ENCODE measurements around the gene RNF39. TPM values are rescaled to one million over a fixed set of nuclear protein-coding genes. Genes with fewer than 3 reads are reported as not detected.
A peak's percentile ranks its signal among the peaks of the same experiment; 100 is the strongest.

RNF39 gene
- total RNA-seq, 1 experiment from 2014 or later, result not detected

DNA sequence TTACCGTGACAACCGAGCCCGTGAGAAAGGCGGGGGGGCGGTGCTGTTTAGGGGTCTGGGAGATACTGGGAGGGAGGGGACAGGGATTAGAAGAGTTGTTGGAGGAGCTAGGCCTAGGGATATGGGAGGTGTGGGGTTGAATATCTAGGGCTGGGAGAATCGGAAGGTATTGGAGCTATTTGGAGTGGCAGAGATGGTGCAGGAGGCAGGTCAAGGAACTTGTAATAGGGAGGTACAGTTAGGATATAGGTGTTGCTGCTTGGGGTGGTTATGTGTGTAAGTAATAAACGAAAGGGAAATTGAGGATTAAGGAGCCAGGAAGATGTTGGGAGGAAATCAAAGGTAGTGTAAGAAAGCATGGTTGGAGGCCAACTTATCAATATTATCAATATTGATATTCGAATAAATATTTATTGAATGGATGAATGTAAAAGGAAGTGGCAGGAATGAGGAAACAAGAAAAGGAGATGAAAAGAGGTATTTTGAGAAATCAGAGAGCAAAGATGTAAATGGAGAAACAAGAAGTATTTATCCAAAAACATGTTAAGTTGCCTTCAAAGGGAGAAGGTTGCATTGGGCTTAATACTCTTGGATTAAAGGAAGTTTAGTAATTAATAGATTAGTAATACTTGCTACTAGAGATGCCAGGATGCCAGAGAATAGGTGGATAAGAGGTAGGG lies 8.0 kb downstream of the RNF39 start:
- CTCF ChIA-PET, result no interaction called here
- Histone ChIP-seq H3K9me3 (ENCODE audit: low read depth, low read length, poor library complexity, severe bottlenecking) (no peaks in the 10 kb centered on the region), H3K27ac (ENCODE audit: low read depth, low read length, poor library complexity, severe bottlenecking) (peak overlapping the region; percentile 83), H3K27me3 (replicated peaks; ENCODE audit: insufficient read depth, low read depth, low read length, poor library complexity) (peaks cover 18% of the 10 kb centered on the region), H3K4me3 (ENCODE audit: low read depth, low read length, poor library complexity, severe bottlenecking) (peak overlapping the region; percentile 73), H3K4me1 (ENCODE audit: insufficient read depth, low read length, poor library complexity, severe bottlenecking) (peaks cover 19% of the 10 kb centered on the region), H3K36me3 (ENCODE audit: insufficient read depth, low read length, poor library complexity, severe bottlenecking) (peaks cover 11% of the 10 kb centered on the region)
- intact Hi-C loops (cut with micrococcal nuclease; ENCODE audit: unreplicated experiment), result loop anchor here (5.0 kb wide), 1 partner anchor 35 kb away; no protein-coding TSS in a partner anchor
- POLR2A ChIA-PET (ENCODE audit: low non-redundant PET), result no interaction called here
- TF ChIP-seq EZH2 (IDR thresholded peaks at IDR 0.05; ENCODE audit: borderline replicate concordance, low read depth, low read length, poor library complexity, severe bottlenecking), result no peak
- TF ChIP-seq, protein P1, sequence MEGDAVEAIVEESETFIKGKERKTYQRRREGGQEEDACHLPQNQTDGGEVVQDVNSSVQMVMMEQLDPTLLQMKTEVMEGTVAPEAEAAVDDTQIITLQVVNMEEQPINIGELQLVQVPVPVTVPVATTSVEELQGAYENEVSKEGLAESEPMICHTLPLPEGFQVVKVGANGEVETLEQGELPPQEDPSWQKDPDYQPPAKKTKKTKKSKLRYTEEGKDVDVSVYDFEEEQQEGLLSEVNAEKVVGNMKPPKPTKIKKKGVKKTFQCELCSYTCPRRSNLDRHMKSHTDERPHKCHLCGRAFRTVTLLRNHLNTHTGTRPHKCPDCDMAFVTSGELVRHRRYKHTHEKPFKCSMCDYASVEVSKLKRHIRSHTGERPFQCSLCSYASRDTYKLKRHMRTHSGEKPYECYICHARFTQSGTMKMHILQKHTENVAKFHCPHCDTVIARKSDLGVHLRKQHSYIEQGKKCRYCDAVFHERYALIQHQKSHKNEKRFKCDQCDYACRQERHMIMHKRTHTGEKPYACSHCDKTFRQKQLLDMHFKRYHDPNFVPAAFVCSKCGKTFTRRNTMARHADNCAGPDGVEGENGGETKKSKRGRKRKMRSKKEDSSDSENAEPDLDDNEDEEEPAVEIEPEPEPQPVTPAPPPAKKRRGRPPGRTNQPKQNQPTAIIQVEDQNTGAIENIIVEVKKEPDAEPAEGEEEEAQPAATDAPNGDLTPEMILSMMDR (conservative IDR thresholded peaks at IDR 0.05; ENCODE audit: low read depth, low read length), result no peak
- peak; percentile 87 for DNase-seq (ENCODE audit: low spot score)
- TSS peak; percentile 24 for BruUV-seq (replicated peaks)

DNA sequence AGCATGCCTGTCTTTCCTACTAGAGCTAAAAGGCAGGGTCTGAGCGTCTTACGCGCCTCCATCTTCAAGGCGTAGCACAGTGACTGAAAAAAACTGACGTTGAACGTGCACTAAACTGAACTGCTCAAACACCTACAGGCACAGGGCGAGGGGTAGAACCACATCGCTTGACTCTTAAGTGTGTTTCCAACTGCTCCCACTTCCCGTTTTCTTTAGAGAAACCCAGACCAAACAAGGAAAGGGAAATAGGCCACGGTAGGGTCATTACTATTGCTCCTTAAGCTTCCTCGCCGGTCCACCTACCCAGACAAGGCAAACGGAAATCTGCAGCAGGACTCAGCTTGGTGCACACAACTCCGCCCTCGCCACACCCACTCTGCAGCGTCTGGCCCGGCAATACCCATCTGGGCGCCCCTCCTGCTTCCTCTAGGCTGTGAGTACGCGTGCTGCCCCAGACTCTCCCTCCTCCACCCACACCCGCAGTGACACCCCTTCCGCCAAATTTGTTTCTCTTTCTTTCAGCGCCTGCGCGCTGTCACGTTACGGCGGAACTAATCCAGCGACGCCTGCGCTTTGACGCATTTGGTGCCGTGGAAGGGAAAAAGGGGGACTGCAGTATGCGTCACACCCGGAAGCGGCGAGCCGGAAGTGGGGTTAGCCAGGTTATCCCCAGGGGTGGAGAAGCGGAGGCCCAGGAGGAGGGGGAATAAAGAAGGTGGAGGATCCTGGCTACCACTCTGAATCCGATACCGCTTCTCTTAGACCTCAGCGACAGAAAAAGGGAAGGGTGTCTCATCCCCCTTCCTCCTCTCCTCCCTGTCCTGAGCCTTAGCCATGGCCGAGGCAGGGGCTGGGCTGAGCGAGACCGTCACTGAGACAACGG lies 8.8 kb downstream of the RNF39 start, which contains the start of gene PPP1R11:
TSS of gene PPP1R11 (plus strand) at position 622 of the 883 bp plus-strand sequence. CDS start at position 835, 213 bp downstream.
- peaks cover 11% of the 10 kb centered on the region for H3K36me3 ChIP-seq (ENCODE audit: insufficient read depth, low read length, poor library complexity, severe bottlenecking)
- peak within 1 kb of the TSS; percentile 83 for H3K27ac ChIP-seq (ENCODE audit: low read depth, low read length, poor library complexity, severe bottlenecking)
- peak; percentile 100 for DNase-seq (ENCODE audit: low spot score)
- POLR2A ChIA-PET (ENCODE audit: low non-redundant PET), result no interaction called here
- CTCF ChIA-PET, result interaction anchor here (0.9 kb wide), 1 partner anchor 37 kb away, joined by 9 read pairs; no protein-coding TSS in a partner anchor
- no TSS peak for BruUV-seq (replicated peaks)
- H3K27me3 ChIP-seq (replicated peaks; ENCODE audit: insufficient read depth, low read depth, low read length, poor library complexity), result peaks cover 10% of the 10 kb centered on the region
- H3K4me3 ChIP-seq (ENCODE audit: low read depth, low read length, poor library complexity, severe bottlenecking), result peak within 1 kb of the TSS; percentile 73
- intact Hi-C loops (cut with micrococcal nuclease; ENCODE audit: unreplicated experiment), result loop anchor here (5.0 kb wide), 1 partner anchor 35 kb away; no protein-coding TSS in a partner anchor
- H3K9me3 ChIP-seq (ENCODE audit: low read depth, low read length, poor library complexity, severe bottlenecking), result no peaks in the 10 kb centered on the region
- no peak for TF ChIP-seq EZH2 (IDR thresholded peaks at IDR 0.05; ENCODE audit: borderline replicate concordance, low read depth, low read length, poor library complexity, severe bottlenecking)
- TF ChIP-seq, protein P1 (conservative IDR thresholded peaks at IDR 0.05; ENCODE audit: low read depth, low read length), result no peak
- peaks cover 20% of the 10 kb centered on the region for H3K4me1 ChIP-seq (ENCODE audit: insufficient read depth, low read length, poor library complexity, severe bottlenecking)

DNA sequence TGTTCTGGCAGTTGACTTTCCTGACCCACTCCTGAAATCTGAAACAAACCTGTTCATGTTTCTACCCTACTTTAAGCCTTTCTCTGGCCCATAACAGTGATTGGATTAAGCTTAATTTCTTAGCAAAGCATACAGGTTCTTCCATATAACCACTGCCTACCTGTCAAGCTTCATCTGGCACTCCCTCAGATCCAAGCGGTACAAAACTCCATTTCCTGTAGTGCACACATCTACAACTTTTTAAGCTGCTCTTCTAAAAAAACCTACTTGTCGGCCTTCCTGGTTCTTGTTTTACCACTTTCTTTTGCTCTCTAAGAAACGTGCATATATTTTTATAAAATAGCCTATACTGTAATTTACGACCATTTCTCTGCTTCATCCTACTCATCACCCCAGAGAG lies 9.5 kb downstream of the RNF39 start:
- no peak for TF ChIP-seq EZH2 (IDR thresholded peaks at IDR 0.05; ENCODE audit: borderline replicate concordance, low read depth, low read length, poor library complexity, severe bottlenecking)
- TF ChIP-seq, protein P1 (conservative IDR thresholded peaks at IDR 0.05; ENCODE audit: low read depth, low read length), result no peak
- H3K27ac ChIP-seq (ENCODE audit: low read depth, low read length, poor library complexity, severe bottlenecking), result peak overlapping the region; percentile 83

More for the DNA sequence above, 9.5 kb downstream of the RNF39 start:
- DNase-seq (ENCODE audit: low spot score), result no peak
- Histone ChIP-seq H3K4me3 (ENCODE audit: low read depth, low read length, poor library complexity, severe bottlenecking) (peak overlapping the region; percentile 73), H3K9me3 (ENCODE audit: low read depth, low read length, poor library complexity, severe bottlenecking) (no peaks in the 10 kb centered on the region), H3K4me1 (ENCODE audit: insufficient read depth, low read length, poor library complexity, severe bottlenecking) (peaks cover 20% of the 10 kb centered on the region), H3K27me3 (replicated peaks; ENCODE audit: insufficient read depth, low read depth, low read length, poor library complexity) (peaks cover 3% of the 10 kb centered on the region), H3K36me3 (ENCODE audit: insufficient read depth, low read length, poor library complexity, severe bottlenecking) (peaks cover 11% of the 10 kb centered on the region)
- no TSS peak for BruUV-seq (replicated peaks)
- POLR2A ChIA-PET (ENCODE audit: low non-redundant PET), result no interaction called here
- intact Hi-C loops (cut with micrococcal nuclease; ENCODE audit: unreplicated experiment), result loop anchor here (5.0 kb wide), 1 partner anchor 36 kb away; no protein-coding TSS in a partner anchor
- CTCF ChIA-PET, result no interaction called here
